A673 (cell line): ENCODE measurements around the gene LRRC8C. TPM values are rescaled to one million over a fixed set of nuclear protein-coding genes. Genes with fewer than 3 reads are reported as not detected.

ENCODE experiments used
- BruUV-seq: library from RNA; stranded (reverse); fragments of 400-500 nt; replicated peaks from 2 replicates; lab custom pipeline; 2021; lab: Mats Ljungman, UMichigan
- CTCF ChIA-PET: fragments of 300-600 bp; sonication (Branson Sonifier 250); formaldehyde crosslinking; loops from one replicate; lab custom pipeline; 2022; ENCODE audit warnings: antibody characterized with exemption; lab: Charles Lee
- POLR2A ChIA-PET: fragments of 300-600 bp; sonication (Branson Sonifier 250); formaldehyde crosslinking; loops from one replicate; lab custom pipeline; 2022; ENCODE audit warnings: antibody characterized with exemption; ENCODE audit not compliant: low non-redundant PET; lab: Charles Lee
- DNase-seq: peaks from one replicate; pipeline ENCODE4 v3.0.0-alpha.2; 2015; ENCODE audit warnings: low spot score
- H3K27ac ChIP-seq: fragments of 200-600 bp; sonication (generic); 2 replicates; pipeline ENCODE4 v1.5.1; 2016; ENCODE audit warnings: mixed run types, low read depth, mild to moderate bottlenecking, mixed read lengths, antibody characterized with exemption, low read length; ENCODE audit not compliant: poor library complexity, severe bottlenecking
- H3K27me3 ChIP-seq: fragments of 200-600 bp; sonication (generic); replicated peaks from 2 replicates; pipeline ENCODE4 v1.6.1; 2017; ENCODE audit warnings: mixed run types, low read depth, mild to moderate bottlenecking, mixed read lengths, antibody characterized with exemption, low read length; ENCODE audit not compliant: insufficient read depth, poor library complexity
- H3K36me3 ChIP-seq: fragments of 200-600 bp; sonication (generic); 2 replicates; pipeline ENCODE4 v1.6.1; 2016; ENCODE audit warnings: mixed run types, mild to moderate bottlenecking, mixed read lengths, antibody characterized with exemption, low read length; ENCODE audit not compliant: insufficient read depth, poor library complexity, severe bottlenecking
- H3K4me1 ChIP-seq: fragments of 200-600 bp; sonication (generic); 2 replicates; pipeline ENCODE4 v1.6.1; 2017; ENCODE audit warnings: mixed run types, mild to moderate bottlenecking, mixed read lengths, antibody characterized with exemption, low read length; ENCODE audit not compliant: insufficient read depth, poor library complexity, severe bottlenecking
- H3K4me3 ChIP-seq: fragments of 200-600 bp; sonication (generic); 2 replicates; pipeline ENCODE4 v1.5.1; 2016; ENCODE audit warnings: low read depth, mixed run types, mild to moderate bottlenecking, mixed read lengths, low read length; ENCODE audit not compliant: poor library complexity, severe bottlenecking
- H3K9me3 ChIP-seq: fragments of 200-600 bp; sonication (generic); 2 replicates; pipeline ENCODE4 v1.6.1; 2016; ENCODE audit warnings: mixed run types, low read depth, mild to moderate bottlenecking, mixed read lengths, antibody characterized with exemption, low read length; ENCODE audit not compliant: poor library complexity, severe bottlenecking
- CTCF ChIP-seq: fragments of 300-800, 200-600 bp; sonication (generic); conservative IDR thresholded peaks from 2 replicates; pipeline ENCODE4 v1.5.1; 2017; ENCODE audit warnings: low read depth, mild to moderate bottlenecking, antibody characterized with exemption, low read length, moderate library complexity, mixed read lengths
- EZH2 ChIP-seq: fragments of 200-600 bp; sonication (generic); IDR thresholded peaks from 2 replicates; pipeline ENCODE4 v1.6.1; 2017; ENCODE audit warnings: borderline replicate concordance, low read depth, mild to moderate bottlenecking, mixed read lengths, antibody characterized with exemption, low read length; ENCODE audit not compliant: poor library complexity, severe bottlenecking
- intact Hi-C: fragments of 100-400 bp; cut with micrococcal nuclease; formaldehyde crosslinking; loops from one replicate; pipeline ENCODE4 v1.10.0; 2022; ENCODE audit not compliant: unreplicated experiment
- total RNA-seq: library from RNA; stranded (reverse); gene quantifications from 2 replicates; pipeline ENCODE4 v1.2.3, GENCODE V29; 2021

The LRRC8C gene
- total RNA-seq, 1 experiment from 2014 or later: 6.9 TPM

- H3K4me1 ChIP-seq: peaks cover 6% of the 10 kb centered on the region
- H3K27ac ChIP-seq: no peak overlapping the region
- TF ChIP-seq CTCF: no peak
- TF ChIP-seq EZH2: no peak
- no peaks in the 10 kb centered on the region for H3K9me3 ChIP-seq
- BruUV-seq: no TSS peak
- POLR2A ChIA-PET: no interaction called here
- no peaks in the 10 kb centered on the region for H3K36me3 ChIP-seq
- no peaks in the 10 kb centered on the region for H3K27me3 ChIP-seq
- no peak overlapping the region for H3K4me3 ChIP-seq
- intact Hi-C loops: no loop called here
- CTCF ChIA-PET: no interaction called here
- no peak for DNase-seq
Observed at GRCh38 chr1:89652373-89652772, 19.5 kb downstream of the LRRC8C start.

GRCh38 chr1:89657886-89658285 lies 25.0 kb downstream of the LRRC8C start:
- H3K4me3 ChIP-seq: no peak overlapping the region
- ChIA-PET POLR2A (no interaction called here), CTCF (no interaction called here)
- peaks cover 5% of the 10 kb centered on the region for H3K4me1 ChIP-seq
- no peak for DNase-seq
- H3K36me3 ChIP-seq: no peaks in the 10 kb centered on the region
- TF ChIP-seq EZH2 (no peak), CTCF (no peak)
- H3K27me3 ChIP-seq: no peaks in the 10 kb centered on the region
- intact Hi-C loops: no loop called here
- no peaks in the 10 kb centered on the region for H3K9me3 ChIP-seq
- BruUV-seq: no TSS peak
- H3K27ac ChIP-seq: no peak overlapping the region

- CTCF ChIA-PET: no interaction called here
- no peak overlapping the region for H3K27ac ChIP-seq
- H3K27me3 ChIP-seq: no peaks in the 10 kb centered on the region
- H3K36me3 ChIP-seq: no peaks in the 10 kb centered on the region
- H3K4me3 ChIP-seq: no peak overlapping the region
- H3K4me1 ChIP-seq: peaks cover 5% of the 10 kb centered on the region
- intact Hi-C loops: no loop called here
- POLR2A ChIA-PET: no interaction called here
- H3K9me3 ChIP-seq: peaks cover 8% of the 10 kb centered on the region
- no peak for DNase-seq
- BruUV-seq: no TSS peak
- TF ChIP-seq EZH2 (no peak), CTCF (no peak)
Observed at GRCh38 chr1:89659322-89660081, 26.6 kb downstream of the LRRC8C start.
